BLaER1 treated with 17β-estradiol and CSF1 and Interleukin-3, amounts not matched to agents 10 nM and 100 nM (cell line): ENCODE results near the gene GABRB1.
A peak's percentile ranks its signal among the peaks of the same experiment; 100 is the strongest.
"Not testable (repeated sequence)": the region's sequence is repeated elsewhere in the genome, so short reads cannot be mapped to it uniquely, and the experiment has no call there.

Source experiments
- H3K27ac ChIP-seq, 11 experiments: shearing (Covaris generic); formaldehyde crosslinking; 2 replicates each; pipeline ENCODE4 v1.8.1; 2022
- H3K27me3 ChIP-seq, 11 experiments: shearing (Covaris generic); formaldehyde crosslinking; 2 replicates each; pipeline ENCODE4 v1.8.1; 2022
- H3K36me3 ChIP-seq, 11 experiments: shearing (Covaris generic); formaldehyde crosslinking; 2 replicates each; pipeline ENCODE4 v1.8.1; 2022
- H3K4me1 ChIP-seq, 10 experiments: shearing (Covaris generic); formaldehyde crosslinking; 2 replicates each; pipeline ENCODE4 v1.8.1; 2022
- H3K4me2 ChIP-seq, 11 experiments: shearing (Covaris generic); formaldehyde crosslinking; 2 replicates each; pipeline ENCODE4 v1.8.1; 2022
- H3K4me3 ChIP-seq, 10 experiments: shearing (Covaris generic); formaldehyde crosslinking; 2 replicates each; pipeline ENCODE4 v1.8.1; 2022
- H3K9ac ChIP-seq, 11 experiments: shearing (Covaris generic); formaldehyde crosslinking; 2 replicates each; pipeline ENCODE4 v1.8.1; 2022
- H3K9me3 ChIP-seq, 11 experiments: shearing (Covaris generic); formaldehyde crosslinking; replicated peaks in 1 of 11; 2 replicates each; pipeline ENCODE4 v1.8.1; 2022
- H4K20me1 ChIP-seq, 11 experiments: shearing (Covaris generic); formaldehyde crosslinking; 2 replicates each; pipeline ENCODE4 v1.8.1; 2022
- Cebpa-rat ChIP-seq, 11 experiments: shearing (Covaris generic); IDR thresholded peaks; 2 replicates each; pipeline ENCODE4 v1.8.1; 2022

GABRB1 gene

GRCh38 chr4:47373174-47373573, 341.8 kb downstream of the GABRB1 start:
- Histone ChIP-seq H3K27me3 (no peaks in the 10 kb centered on the region), H3K4me2 (peak overlapping the region in 7 of 11 experiments; percentile 17 to 60 (median 43); a peak in 11 of 22 replicates), H4K20me1 (no peaks in the 10 kb centered on the region), H3K36me3 (no peaks in the 10 kb centered on the region), H3K4me3 (no peak overlapping the region), H3K27ac (peak overlapping the region in 3 of 11 experiments; percentile 15 to 35 (median 21); a peak in 3 of 22 replicates), H3K9ac (no peak overlapping the region), H3K9me3 (peaks cover 0 to 7% (median 4%) of the 10 kb centered on the region in 11 experiments; a peak in 14 of 22 replicates), H3K4me1 (peaks cover 2 to 21% (median 12%) of the 10 kb centered on the region in 10 experiments)
- no peak for TF ChIP-seq Cebpa-rat (IDR thresholded peaks at IDR 0.05)

- TF ChIP-seq Cebpa-rat (IDR thresholded peaks at IDR 0.05) = no peak
- H4K20me1 ChIP-seq = no peaks in the 10 kb centered on the region
- H3K4me3 ChIP-seq = no peak overlapping the region
These were observed 342.3 kb downstream of the GABRB1 start for GRCh38 chr4:47373709-47374108.

GRCh38 chr4:47374477-47374876, 343.1 kb downstream of the GABRB1 start:
- no peak overlapping the region for H3K27ac ChIP-seq
- H3K9me3 ChIP-seq = peaks cover 0 to 9% (median 7%) of the 10 kb centered on the region in 11 experiments; a peak in 14 of 22 replicates
- TF ChIP-seq Cebpa-rat (IDR thresholded peaks at IDR 0.05) = no peak
- H4K20me1 ChIP-seq = no peaks in the 10 kb centered on the region
- H3K36me3 ChIP-seq = no peaks in the 10 kb centered on the region
- no peaks in the 10 kb centered on the region for H3K27me3 ChIP-seq
- no peak overlapping the region for H3K4me3 ChIP-seq
- no peak overlapping the region for H3K9ac ChIP-seq
- no peak overlapping the region for H3K4me2 ChIP-seq
- H3K4me1 ChIP-seq = peaks cover 0 to 16% (median 10%) of the 10 kb centered on the region in 10 experiments; a peak in 13 of 20 replicates

More at GRCh38 chr4:47373709-47374108, 342.3 kb downstream of the GABRB1 start:
- Histone ChIP-seq H3K36me3 (no peaks in the 10 kb centered on the region), H3K4me2 (peak overlapping the region in 3 of 11 experiments; percentile 27 to 54 (median 31); a peak in 4 of 22 replicates), H3K27ac (no peak overlapping the region), H3K9me3 (peaks cover 0 to 9% (median 7%) of the 10 kb centered on the region in 11 experiments; a peak in 14 of 22 replicates), H3K9ac (no peak overlapping the region), H3K27me3 (no peaks in the 10 kb centered on the region), H3K4me1 (peaks cover 0 to 16% (median 10%) of the 10 kb centered on the region in 10 experiments; a peak in 13 of 20 replicates)

GRCh38 chr4:47378021-47378530, 346.7 kb downstream of the GABRB1 start:
- not testable (repeated sequence) for H3K9me3 ChIP-seq, H3K4me2 ChIP-seq, H3K4me1 ChIP-seq, H3K27me3 ChIP-seq, H3K9ac ChIP-seq, H3K27ac ChIP-seq, H3K4me3 ChIP-seq, H4K20me1 ChIP-seq, H3K36me3 ChIP-seq

- Histone ChIP-seq H3K36me3 (no peaks in the 10 kb centered on the region), H3K9me3 (peaks cover 0 to 9% (median 7%) of the 10 kb centered on the region in 11 experiments; a peak in 14 of 22 replicates), H3K9ac (no peak overlapping the region), H3K27me3 (no peaks in the 10 kb centered on the region), H3K4me3 (no peak overlapping the region), H3K4me2 (no peak overlapping the region), H3K4me1 (no peaks in the 10 kb centered on the region), H3K27ac (no peak overlapping the region), H4K20me1 (no peaks in the 10 kb centered on the region)
- TF ChIP-seq Cebpa-rat (IDR thresholded peaks at IDR 0.05) = no peak
These were observed 349.8 kb downstream of the GABRB1 start for GRCh38 chr4:47381172-47381571.

- TF ChIP-seq Cebpa-rat (IDR thresholded peaks at IDR 0.05) = no peak
- Histone ChIP-seq H4K20me1 (no peaks in the 10 kb centered on the region), H3K9me3 (peaks cover 0 to 7% (median 5%) of the 10 kb centered on the region in 11 experiments; a peak in 14 of 22 replicates), H3K4me3 (no peak overlapping the region), H3K36me3 (no peaks in the 10 kb centered on the region), H3K27ac (no peak overlapping the region), H3K9ac (no peak overlapping the region), H3K4me1 (no peaks in the 10 kb centered on the region), H3K27me3 (no peaks in the 10 kb centered on the region), H3K4me2 (no peak overlapping the region)
These were observed 351.5 kb downstream of the GABRB1 start for GRCh38 chr4:47382846-47383360.

- Histone ChIP-seq H4K20me1 (no peaks in the 10 kb centered on the region), H3K9me3 (no peaks in the 10 kb centered on the region), H3K36me3 (no peaks in the 10 kb centered on the region), H3K27me3 (no peaks in the 10 kb centered on the region), H3K4me3 (no peak overlapping the region), H3K4me2 (no peak overlapping the region), H3K4me1 (no peaks in the 10 kb centered on the region), H3K9ac (no peak overlapping the region), H3K27ac (no peak overlapping the region)
- no peak for TF ChIP-seq Cebpa-rat (IDR thresholded peaks at IDR 0.05)
These were observed 352.6 kb downstream of the GABRB1 start for GRCh38 chr4:47383829-47384427.

- H3K9me3 ChIP-seq = no peaks in the 10 kb centered on the region
- peaks cover 0 to 20% (median 16%) of the 10 kb centered on the region in 10 experiments; a peak in 16 of 20 replicates for H3K4me1 ChIP-seq
- no peaks in the 10 kb centered on the region for H4K20me1 ChIP-seq
- H3K27me3 ChIP-seq = no peaks in the 10 kb centered on the region
- no peak overlapping the region for H3K4me2 ChIP-seq
- H3K27ac ChIP-seq = no peak overlapping the region
- no peaks in the 10 kb centered on the region for H3K36me3 ChIP-seq
- H3K9ac ChIP-seq = no peak overlapping the region
- H3K4me3 ChIP-seq = no peak overlapping the region
- no peak for TF ChIP-seq Cebpa-rat (IDR thresholded peaks at IDR 0.05)
These were observed 354.8 kb downstream of the GABRB1 start for GRCh38 chr4:47386146-47386545.

GRCh38 chr4:47386561-47387235, 355.3 kb downstream of the GABRB1 start:
- H3K9ac ChIP-seq = no peak overlapping the region
- no peak overlapping the region for H3K4me2 ChIP-seq
- H3K4me1 ChIP-seq = peaks cover 0 to 25% (median 20%) of the 10 kb centered on the region in 10 experiments; a peak in 16 of 20 replicates
- no peak overlapping the region for H3K27ac ChIP-seq
- H4K20me1 ChIP-seq = no peaks in the 10 kb centered on the region
- no peaks in the 10 kb centered on the region for H3K27me3 ChIP-seq
- no peaks in the 10 kb centered on the region for H3K36me3 ChIP-seq
- TF ChIP-seq Cebpa-rat (IDR thresholded peaks at IDR 0.05) = no peak
- no peaks in the 10 kb centered on the region for H3K9me3 ChIP-seq
- no peak overlapping the region for H3K4me3 ChIP-seq
